ENCODE results near the gene PDE4B. TPM values are rescaled to one million over a fixed set of nuclear protein-coding genes. Genes with fewer than 3 reads are reported as not detected.
"Not testable (repeated sequence)": the region's sequence is repeated elsewhere in the genome, so short reads cannot be mapped to it uniquely, and the experiment has no call there.

PDE4B gene
- total and polyA plus RNA-seq, 10 of the 15 experiments (the other 5 are each of a cell fraction or from before 2014, with no cell fraction given) = 3.0 to 13.2 (median 5.7) TPM

- TF ChIP-seq SKIL (IDR thresholded peaks at IDR 0.05; ENCODE audit: low read depth, poor library complexity, severe bottlenecking) = no peak
- no peak for TF ChIP-seq KAT2A (conservative IDR thresholded peaks at IDR 0.05; ENCODE audit: control insufficient read depth, low read depth, low read length)
- TF ChIP-seq PBX3 (IDR thresholded peaks at IDR 0.05; ENCODE audit: insufficient replicate concordance, low read depth, low read length) = no peak
- no peak for TF ChIP-seq ASH2L (IDR thresholded peaks at IDR 0.05; ENCODE audit: borderline replicate concordance, low read depth)
These were observed 298.3 kb downstream of the PDE4B start (continued) for GRCh38 chr1:66090859-66091457.

- no peak for TF ChIP-seq JUNB (IDR thresholded peaks at IDR 0.05)
- TF ChIP-seq NFIC (IDR thresholded peaks at IDR 0.05; ENCODE audit: low read depth, low read length) = no peak
- TF ChIP-seq E4F1 (IDR thresholded peaks at IDR 0.05; ENCODE audit: borderline replicate concordance, partially characterized antibody) = no peak
- Histone ChIP-seq H3K27ac (ENCODE audit: control insufficient read depth, insufficient read depth) (no peak overlapping the region), H3K27me3 (replicated peaks in 1 of 2; ENCODE audit: control insufficient read depth in 2 of 2, insufficient read depth in 2 of 2, low read length in 1 of 2) (no peaks in the 10 kb centered on the region), H4K20me1 (ENCODE audit: control insufficient read depth, insufficient read depth) (no peaks in the 10 kb centered on the region), H3K79me2 (ENCODE audit: control insufficient read depth, insufficient read depth, low read length) (no peaks in the 10 kb centered on the region), H2AFZ (ENCODE audit: control insufficient read depth, low read depth, low read length) (no peak overlapping the region), H3K9ac (ENCODE audit: control insufficient read depth, insufficient read depth, low read length) (no peak overlapping the region), H3K4me3 (no peak overlapping the region), H3K9me3 (replicated peaks; ENCODE audit: control insufficient read depth, insufficient read depth, low read length) (no peaks in the 10 kb centered on the region), H3K4me2 (ENCODE audit: control insufficient read depth, insufficient read depth) (no peak overlapping the region), H3K36me3 (ENCODE audit: control insufficient read depth in 2 of 2, insufficient read depth in 2 of 2, low read length in 1 of 2) (no peaks in the 10 kb centered on the region), H3K4me1 (ENCODE audit: control insufficient read depth, insufficient read depth, low read length) (no peaks in the 10 kb centered on the region)
- FAIRE-seq (no peak), ATAC-seq (no peak), DNase-seq (ENCODE audit: low read depth, low spot score) (no peak)
- ChIA-PET POLR2A (no interaction called here), SMC1A (ENCODE audit: uncharacterized antibody, unreplicated experiment) (no interaction called here), RAD21 (ENCODE audit: unreplicated experiment) (no interaction called here), CTCF (no interaction called here)
- in situ Hi-C loops (cut with MboI) = no loop called here
- intact Hi-C loops (cut with micrococcal nuclease; ENCODE audit: unreplicated experiment) = no loop called here
- WGBS (ENCODE audit: insufficient coverage, insufficient replicate concordance, low lambda C conversion rate, missing lambda C conversion rate) = 84% methylated on average over 1 of the region's 1 CpG
- no TSS peak for BruUV-seq (replicated peaks)
These were observed 302.5 kb downstream of the PDE4B start for GRCh38 chr1:66095190-66095589.

GRCh38 chr1:66100959-66101358 lies 308.3 kb downstream of the PDE4B start:
- BruUV-seq (replicated peaks); DNase-seq (ENCODE audit: low read depth, low spot score); in situ Hi-C loops (cut with MboI); H3K9ac ChIP-seq (ENCODE audit: control insufficient read depth, insufficient read depth, low read length); H4K20me1 ChIP-seq (ENCODE audit: control insufficient read depth, insufficient read depth); RAD21 ChIA-PET (ENCODE audit: unreplicated experiment); H3K4me3 ChIP-seq; H3K9me3 ChIP-seq (replicated peaks; ENCODE audit: control insufficient read depth, insufficient read depth, low read length); H3K4me2 ChIP-seq (ENCODE audit: control insufficient read depth, insufficient read depth); intact Hi-C loops (cut with micrococcal nuclease; ENCODE audit: unreplicated experiment); ATAC-seq; H3K36me3 ChIP-seq (ENCODE audit: control insufficient read depth in 2 of 2, insufficient read depth in 2 of 2, low read length in 1 of 2); H3K27me3 ChIP-seq (replicated peaks in 1 of 2; ENCODE audit: control insufficient read depth in 2 of 2, insufficient read depth in 2 of 2, low read length in 1 of 2); FAIRE-seq; H3K27ac ChIP-seq (ENCODE audit: control insufficient read depth, insufficient read depth); H3K79me2 ChIP-seq (ENCODE audit: control insufficient read depth, insufficient read depth, low read length); SMC1A ChIA-PET (ENCODE audit: uncharacterized antibody, unreplicated experiment); CTCF ChIA-PET; H2AFZ ChIP-seq (ENCODE audit: control insufficient read depth, low read depth, low read length); H3K4me1 ChIP-seq (ENCODE audit: control insufficient read depth, insufficient read depth, low read length): not testable (repeated sequence)
- POLR2A ChIA-PET = interaction anchor here (0.6 kb wide), 1 partner anchor 14 kb away, joined by 4 read pairs; no protein-coding TSS in a partner anchor
- WGBS (ENCODE audit: insufficient coverage, insufficient replicate concordance, low lambda C conversion rate, missing lambda C conversion rate) = 33% methylated on average over 4 of the region's 4 CpGs

Measured in GM12878 (cell line).